H1 (cell line): ENCODE measurements around the gene HINT3.

Experiments used
- CTCF ChIP-seq, 3 experiments: IDR thresholded peaks; 1 replicate in 2 of 3; 2 replicates in 1 of 3; pipeline versions ENCODE4 v1.5.1 to v1.6.1; 2011; ENCODE audit warnings: low read length in 3 of 3, mild to moderate bottlenecking in 3 of 3, inconsistent platforms in 2 of 3, low read depth in 1 of 3, moderate library complexity in 1 of 3; ENCODE audit not compliant: insufficient read depth in 1 of 3; ENCODE audit errors: control extremely low read depth in 1 of 3
- EZH2 ChIP-seq: fragments of 200-600 bp; sonication (generic); IDR thresholded peaks from 2 replicates; pipeline ENCODE4 v1.7.1; 2012; ENCODE audit warnings: low read depth, mild to moderate bottlenecking, moderate library complexity, low read length, inconsistent platforms; ENCODE audit not compliant: severe bottlenecking
- FOSL1 ChIP-seq: IDR thresholded peaks from 2 replicates; pipeline ENCODE4 v1.6.1; 2011; ENCODE audit warnings: mild to moderate bottlenecking, low read depth, low read length, moderate library complexity; ENCODE audit not compliant: insufficient read depth
- POLR2AphosphoS5 ChIP-seq: IDR thresholded peaks from 2 replicates; pipeline ENCODE4 v1.6.1; 2011; ENCODE audit warnings: low read depth, low read length
- SP2 ChIP-seq: IDR thresholded peaks from 2 replicates; pipeline ENCODE4 v1.6.1; 2012; ENCODE audit warnings: mild to moderate bottlenecking, low read length, inconsistent platforms
- TEAD4 ChIP-seq: IDR thresholded peaks from 2 replicates; pipeline ENCODE4 v1.6.1; 2012; ENCODE audit warnings: low read depth, low read length, inconsistent platforms, mixed read lengths

- TF ChIP-seq EZH2 (no peak), CTCF (IDR thresholded peaks at IDR 0.05; ENCODE audit: control extremely low read depth in 1 of 3, insufficient read depth in 1 of 3, low read depth in 1 of 3, low read length in 3 of 3) (no peak), SP2 (no peak), FOSL1 (no peak), TEAD4 (no peak), POLR2AphosphoS5 (no peak)
Observed at GRCh38 chr6:125957845-125958244, 1.3 kb downstream of the HINT3 start.
